Neural cell (in vitro differentiated cells): ENCODE measurements around the gene SLAMF9. TPM values are rescaled to one million over a fixed set of nuclear protein-coding genes. Genes with fewer than 3 reads are reported as not detected.

Experiments used
- H2AFZ ChIP-seq: fragments of 200-600, 300-800 bp; sonication (generic), shearing (Covaris generic); 2 replicates; pipeline ENCODE4 v1.6.0; 2014; ENCODE audit warnings: low read depth, mild to moderate bottlenecking, antibody characterized with exemption, low read length, moderate library complexity
- H3F3A ChIP-seq: fragments of 200-600 bp; shearing (Covaris generic); 2 replicates; pipeline ENCODE4 v1.6.1; 2016; ENCODE audit warnings: mild to moderate bottlenecking, moderate library complexity, mixed read lengths, antibody characterized with exemption, low read length; ENCODE audit not compliant: insufficient read depth, poor library complexity, severe bottlenecking
- H3K27ac ChIP-seq: fragments of 200-600, 300-800 bp; sonication (generic), shearing (Covaris generic); 2 replicates; pipeline ENCODE4 v1.5.1; 2014; ENCODE audit warnings: mild to moderate bottlenecking, low read length, moderate library complexity
- H3K27me3 ChIP-seq: fragments of 300-800, 200-600 bp; sonication (generic), shearing (Covaris generic); 2 replicates; pipeline ENCODE4 v1.6.0; 2014; ENCODE audit warnings: mild to moderate bottlenecking, low read depth, low read length, moderate library complexity; ENCODE audit not compliant: insufficient read depth
- H3K36me3 ChIP-seq: fragments of 300-800, 200-600 bp; sonication (generic), shearing (Covaris generic); 2 replicates; pipeline ENCODE4 v1.5.1; 2014; ENCODE audit warnings: mild to moderate bottlenecking, antibody characterized with exemption, low read length, moderate library complexity; ENCODE audit not compliant: insufficient read depth
- H3K4me2 ChIP-seq: fragments of 300-800, 200-600 bp; sonication (generic), shearing (Covaris generic); 2 replicates; pipeline ENCODE4 v1.6.0; 2014; ENCODE audit warnings: mild to moderate bottlenecking, low read length
- H3K4me3 ChIP-seq: fragments of 300-800, 200-600 bp; sonication (generic), shearing (Covaris generic); 2 replicates; pipeline ENCODE4 v1.5.1; 2014; ENCODE audit warnings: mild to moderate bottlenecking, low read length, moderate library complexity
- H3K79me2 ChIP-seq: fragments of 200-600 bp; shearing (Covaris generic); replicated peaks from 2 replicates; pipeline ENCODE4 v1.6.0; 2014; ENCODE audit warnings: mild to moderate bottlenecking, low read length, moderate library complexity; ENCODE audit not compliant: insufficient read depth
- H3K9ac ChIP-seq: fragments of 300-800, 200-600 bp; sonication (generic), shearing (Covaris generic); 2 replicates; pipeline ENCODE4 v1.6.1; 2016; ENCODE audit warnings: mild to moderate bottlenecking, low read length, mixed read lengths
- H3K9me2 ChIP-seq: fragments of 200-600 bp; shearing (Covaris generic); 2 replicates; pipeline ENCODE4 v1.6.1; 2016; ENCODE audit warnings: mild to moderate bottlenecking, low read length, mixed read lengths; ENCODE audit not compliant: insufficient read depth
- H3K9me3 ChIP-seq: fragments of 200-600, 300-800 bp; sonication (generic), shearing (Covaris generic); 2 replicates; pipeline ENCODE4 v1.6.1; 2016; ENCODE audit warnings: mild to moderate bottlenecking, mixed run types, low read length, moderate library complexity, mixed read lengths
- H4K20me1 ChIP-seq: fragments of 200-600 bp; shearing (Covaris generic); 2 replicates; pipeline ENCODE4 v1.6.1; 2016; ENCODE audit warnings: mild to moderate bottlenecking, mixed run types; ENCODE audit not compliant: insufficient read depth
- EP300 ChIP-seq: fragments of 450-650 bp; conservative IDR thresholded peaks from 2 replicates; pipeline ENCODE4 v1.6.1; 2014; ENCODE audit warnings: antibody characterized with exemption, mild to moderate bottlenecking, moderate library complexity; ENCODE audit not compliant: poor library complexity, severe bottlenecking
- EZH2 ChIP-seq: fragments of 200-600, 300-800 bp; shearing (Covaris generic), sonication (generic); IDR thresholded peaks from 2 replicates; pipeline ENCODE4 v1.6.1; 2014; ENCODE audit warnings: antibody characterized with exemption, low read length, borderline replicate concordance, mild to moderate bottlenecking; ENCODE audit not compliant: insufficient read depth, poor library complexity, severe bottlenecking
- MXI1 ChIP-seq: fragments of 450-650 bp; conservative IDR thresholded peaks from 2 replicates; pipeline ENCODE4 v1.6.1; 2014; ENCODE audit warnings: antibody characterized with exemption, mild to moderate bottlenecking; ENCODE audit not compliant: poor library complexity, severe bottlenecking
- POLR2AphosphoS5 ChIP-seq: IDR thresholded peaks from 2 replicates; pipeline ENCODE4 v1.6.1; 2012
- RAD21 ChIP-seq: fragments of 450-650 bp; conservative IDR thresholded peaks from 2 replicates; pipeline ENCODE4 v1.6.1; 2014; ENCODE audit warnings: antibody characterized with exemption, mild to moderate bottlenecking, moderate library complexity
- SMC3 ChIP-seq: fragments of 450-650 bp; conservative IDR thresholded peaks from 2 replicates; pipeline ENCODE4 v1.6.1; 2014; ENCODE audit warnings: antibody characterized with exemption, mild to moderate bottlenecking, moderate library complexity; ENCODE audit not compliant: poor library complexity
- TAF1 ChIP-seq: IDR thresholded peaks from 2 replicates; pipeline ENCODE4 v1.6.1; 2012; ENCODE audit warnings: low read depth
- polyA plus RNA-seq: library from polyadenylated mRNA; depleted of rRNA; stranded (reverse); fragments of >200 nt; gene quantifications from 2 replicates; pipeline ENCODE4 v1.2.3, GENCODE V29; 2014
- TF ChIP-seq, protein P1 (sequence below): fragments of 450-650 bp; IDR thresholded peaks from 2 replicates; pipeline ENCODE4 v1.5.1; 2014; ENCODE audit warnings: antibody characterized with exemption, mild to moderate bottlenecking, moderate library complexity; ENCODE audit not compliant: poor library complexity, severe bottlenecking
- TF ChIP-seq, protein P2 (sequence below): IDR thresholded peaks from 2 replicates; pipeline ENCODE4 v1.6.1; 2012; ENCODE audit warnings: borderline replicate concordance

The SLAMF9 gene
- polyA plus RNA-seq, 1 donor from 2014 or later = not detected

DNA sequence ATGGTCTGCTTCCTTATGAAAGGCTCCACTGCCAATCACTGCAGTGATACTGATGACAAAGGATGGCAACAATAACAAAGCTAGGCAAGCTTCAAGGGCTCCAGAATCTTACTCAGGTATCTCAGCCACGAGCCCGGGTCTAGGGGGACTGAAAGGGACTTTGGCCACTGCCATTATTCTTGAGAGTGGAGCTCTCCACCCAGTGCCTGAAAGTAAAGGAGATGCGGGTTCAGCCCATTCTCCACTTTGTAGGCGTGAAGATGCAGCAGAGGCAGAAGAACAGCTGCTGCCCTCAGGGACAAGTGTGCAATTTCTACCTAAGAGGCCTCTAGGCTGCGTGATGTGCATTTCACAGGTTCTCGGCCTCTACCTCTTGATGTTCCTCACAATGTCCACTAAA, 31.4 kb upstream of the SLAMF9 start:
- H3K9ac ChIP-seq = no peak overlapping the region
- no peaks in the 10 kb centered on the region for H3K36me3 ChIP-seq

DNA sequence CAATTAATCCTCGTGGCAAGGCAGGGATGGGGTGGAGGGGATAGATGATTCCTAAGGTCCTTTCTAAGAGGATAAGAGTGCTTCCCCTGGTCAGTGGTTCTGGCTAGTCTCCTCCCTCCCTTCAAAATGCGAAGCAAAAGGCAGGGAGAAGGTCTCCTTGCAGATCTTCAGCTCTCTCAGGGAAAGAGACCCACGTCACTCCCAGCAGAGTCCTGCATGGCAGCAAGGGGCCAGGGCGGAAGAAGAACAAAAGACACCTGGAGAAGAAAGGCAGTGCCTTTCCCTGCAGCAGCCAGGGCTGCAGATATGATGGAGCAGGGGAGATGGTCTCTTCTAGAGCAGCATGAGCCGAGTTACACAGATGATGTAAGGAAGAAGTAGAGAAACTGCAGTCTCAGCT, 29.6 kb upstream of the SLAMF9 start:
- H3K36me3 ChIP-seq = no peaks in the 10 kb centered on the region
- H3K27me3 ChIP-seq = no peaks in the 10 kb centered on the region
- H3K9me2 ChIP-seq = no peaks in the 10 kb centered on the region
- TF ChIP-seq, protein P1, sequence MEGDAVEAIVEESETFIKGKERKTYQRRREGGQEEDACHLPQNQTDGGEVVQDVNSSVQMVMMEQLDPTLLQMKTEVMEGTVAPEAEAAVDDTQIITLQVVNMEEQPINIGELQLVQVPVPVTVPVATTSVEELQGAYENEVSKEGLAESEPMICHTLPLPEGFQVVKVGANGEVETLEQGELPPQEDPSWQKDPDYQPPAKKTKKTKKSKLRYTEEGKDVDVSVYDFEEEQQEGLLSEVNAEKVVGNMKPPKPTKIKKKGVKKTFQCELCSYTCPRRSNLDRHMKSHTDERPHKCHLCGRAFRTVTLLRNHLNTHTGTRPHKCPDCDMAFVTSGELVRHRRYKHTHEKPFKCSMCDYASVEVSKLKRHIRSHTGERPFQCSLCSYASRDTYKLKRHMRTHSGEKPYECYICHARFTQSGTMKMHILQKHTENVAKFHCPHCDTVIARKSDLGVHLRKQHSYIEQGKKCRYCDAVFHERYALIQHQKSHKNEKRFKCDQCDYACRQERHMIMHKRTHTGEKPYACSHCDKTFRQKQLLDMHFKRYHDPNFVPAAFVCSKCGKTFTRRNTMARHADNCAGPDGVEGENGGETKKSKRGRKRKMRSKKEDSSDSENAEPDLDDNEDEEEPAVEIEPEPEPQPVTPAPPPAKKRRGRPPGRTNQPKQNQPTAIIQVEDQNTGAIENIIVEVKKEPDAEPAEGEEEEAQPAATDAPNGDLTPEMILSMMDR = no peak
- TF ChIP-seq, protein P2, sequence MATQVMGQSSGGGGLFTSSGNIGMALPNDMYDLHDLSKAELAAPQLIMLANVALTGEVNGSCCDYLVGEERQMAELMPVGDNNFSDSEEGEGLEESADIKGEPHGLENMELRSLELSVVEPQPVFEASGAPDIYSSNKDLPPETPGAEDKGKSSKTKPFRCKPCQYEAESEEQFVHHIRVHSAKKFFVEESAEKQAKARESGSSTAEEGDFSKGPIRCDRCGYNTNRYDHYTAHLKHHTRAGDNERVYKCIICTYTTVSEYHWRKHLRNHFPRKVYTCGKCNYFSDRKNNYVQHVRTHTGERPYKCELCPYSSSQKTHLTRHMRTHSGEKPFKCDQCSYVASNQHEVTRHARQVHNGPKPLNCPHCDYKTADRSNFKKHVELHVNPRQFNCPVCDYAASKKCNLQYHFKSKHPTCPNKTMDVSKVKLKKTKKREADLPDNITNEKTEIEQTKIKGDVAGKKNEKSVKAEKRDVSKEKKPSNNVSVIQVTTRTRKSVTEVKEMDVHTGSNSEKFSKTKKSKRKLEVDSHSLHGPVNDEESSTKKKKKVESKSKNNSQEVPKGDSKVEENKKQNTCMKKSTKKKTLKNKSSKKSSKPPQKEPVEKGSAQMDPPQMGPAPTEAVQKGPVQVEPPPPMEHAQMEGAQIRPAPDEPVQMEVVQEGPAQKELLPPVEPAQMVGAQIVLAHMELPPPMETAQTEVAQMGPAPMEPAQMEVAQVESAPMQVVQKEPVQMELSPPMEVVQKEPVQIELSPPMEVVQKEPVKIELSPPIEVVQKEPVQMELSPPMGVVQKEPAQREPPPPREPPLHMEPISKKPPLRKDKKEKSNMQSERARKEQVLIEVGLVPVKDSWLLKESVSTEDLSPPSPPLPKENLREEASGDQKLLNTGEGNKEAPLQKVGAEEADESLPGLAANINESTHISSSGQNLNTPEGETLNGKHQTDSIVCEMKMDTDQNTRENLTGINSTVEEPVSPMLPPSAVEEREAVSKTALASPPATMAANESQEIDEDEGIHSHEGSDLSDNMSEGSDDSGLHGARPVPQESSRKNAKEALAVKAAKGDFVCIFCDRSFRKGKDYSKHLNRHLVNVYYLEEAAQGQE = no peak
- TF ChIP-seq RAD21 (no peak), EP300 (no peak), MXI1 (no peak), SMC3 (no peak), POLR2AphosphoS5 (no peak), TAF1 (no peak), EZH2 (no peak)
- no peak overlapping the region for H2AFZ ChIP-seq
- no peaks in the 10 kb centered on the region for H3K9me3 ChIP-seq
- H3K4me2 ChIP-seq = no peak overlapping the region
- H3F3A ChIP-seq = no peaks in the 10 kb centered on the region
- no peak overlapping the region for H3K27ac ChIP-seq
- H3K9ac ChIP-seq = no peak overlapping the region
- H3K4me3 ChIP-seq = no peak overlapping the region
- H3K79me2 ChIP-seq = no peaks in the 10 kb centered on the region
- no peaks in the 10 kb centered on the region for H4K20me1 ChIP-seq

More for the DNA sequence above, 31.4 kb upstream of the SLAMF9 start:
- Histone ChIP-seq H3K27me3 (no peaks in the 10 kb centered on the region), H3K9me3 (no peaks in the 10 kb centered on the region), H3K79me2 (no peaks in the 10 kb centered on the region), H3K4me3 (no peak overlapping the region), H3K4me2 (no peak overlapping the region), H2AFZ (no peak overlapping the region), H4K20me1 (no peaks in the 10 kb centered on the region), H3K27ac (no peak overlapping the region), H3F3A (no peaks in the 10 kb centered on the region), H3K9me2 (no peaks in the 10 kb centered on the region)
- TF ChIP-seq, protein P1 = no peak
- no peak for TF ChIP-seq SMC3
- TF ChIP-seq EZH2 = no peak
- no peak for TF ChIP-seq EP300
- TF ChIP-seq MXI1 = no peak
- TF ChIP-seq, protein P2 = no peak
- TF ChIP-seq POLR2AphosphoS5 = no peak
- TF ChIP-seq RAD21 = no peak
- no peak for TF ChIP-seq TAF1
